GM10266 (cell line): ENCODE results near the gene PPP3CA.
"Not testable (repeated sequence)": the region's sequence is repeated elsewhere in the genome, so short reads cannot be mapped to it uniquely, and the experiment has no call there.

ENCODE experiments used
- DNase-seq: peaks from one replicate; pipeline ENCODE4 v3.0.0; 2012; ENCODE audit errors: extremely low spot score
- TF ChIP-seq, protein P1 (sequence below): IDR thresholded peaks from 2 replicates; pipeline ENCODE4 v1.5.1; 2012; ENCODE audit warnings: mild to moderate bottlenecking, low read depth; ENCODE audit not compliant: control insufficient read depth, insufficient read depth; ENCODE audit errors: missing control alignments

PPP3CA gene

GRCh38 chr4:101000496-101000895 is 346.8 kb downstream of the PPP3CA start:
- TF ChIP-seq, protein P1, sequence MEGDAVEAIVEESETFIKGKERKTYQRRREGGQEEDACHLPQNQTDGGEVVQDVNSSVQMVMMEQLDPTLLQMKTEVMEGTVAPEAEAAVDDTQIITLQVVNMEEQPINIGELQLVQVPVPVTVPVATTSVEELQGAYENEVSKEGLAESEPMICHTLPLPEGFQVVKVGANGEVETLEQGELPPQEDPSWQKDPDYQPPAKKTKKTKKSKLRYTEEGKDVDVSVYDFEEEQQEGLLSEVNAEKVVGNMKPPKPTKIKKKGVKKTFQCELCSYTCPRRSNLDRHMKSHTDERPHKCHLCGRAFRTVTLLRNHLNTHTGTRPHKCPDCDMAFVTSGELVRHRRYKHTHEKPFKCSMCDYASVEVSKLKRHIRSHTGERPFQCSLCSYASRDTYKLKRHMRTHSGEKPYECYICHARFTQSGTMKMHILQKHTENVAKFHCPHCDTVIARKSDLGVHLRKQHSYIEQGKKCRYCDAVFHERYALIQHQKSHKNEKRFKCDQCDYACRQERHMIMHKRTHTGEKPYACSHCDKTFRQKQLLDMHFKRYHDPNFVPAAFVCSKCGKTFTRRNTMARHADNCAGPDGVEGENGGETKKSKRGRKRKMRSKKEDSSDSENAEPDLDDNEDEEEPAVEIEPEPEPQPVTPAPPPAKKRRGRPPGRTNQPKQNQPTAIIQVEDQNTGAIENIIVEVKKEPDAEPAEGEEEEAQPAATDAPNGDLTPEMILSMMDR, result no peak
- no peak for DNase-seq

DNA sequence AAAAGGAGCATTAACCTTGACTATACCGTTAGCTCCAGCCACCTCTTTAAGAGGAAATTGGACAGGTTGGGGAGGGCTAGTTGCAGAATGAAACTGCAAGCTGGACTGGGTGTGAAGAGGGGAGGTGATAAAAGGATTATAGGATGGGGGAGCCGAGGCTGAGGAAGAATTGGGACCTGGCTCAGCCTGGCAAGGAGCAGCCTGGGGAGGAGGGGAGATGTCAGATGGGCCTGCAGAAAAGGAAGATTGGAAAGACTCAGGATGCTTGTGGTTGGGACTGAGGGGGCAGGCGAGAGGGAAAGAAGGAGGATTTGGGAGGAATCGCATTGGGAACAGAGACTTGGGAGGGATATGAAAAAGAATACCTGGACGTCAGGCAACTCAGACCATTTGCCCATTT is 351.7 kb downstream of the PPP3CA start:
- TF ChIP-seq, protein P1, result no peak
- no peak for DNase-seq

- DNase-seq, result not testable (repeated sequence)
Measured at GRCh38 chr4:100995002-100995401, 352.3 kb downstream of the PPP3CA start.

DNA sequence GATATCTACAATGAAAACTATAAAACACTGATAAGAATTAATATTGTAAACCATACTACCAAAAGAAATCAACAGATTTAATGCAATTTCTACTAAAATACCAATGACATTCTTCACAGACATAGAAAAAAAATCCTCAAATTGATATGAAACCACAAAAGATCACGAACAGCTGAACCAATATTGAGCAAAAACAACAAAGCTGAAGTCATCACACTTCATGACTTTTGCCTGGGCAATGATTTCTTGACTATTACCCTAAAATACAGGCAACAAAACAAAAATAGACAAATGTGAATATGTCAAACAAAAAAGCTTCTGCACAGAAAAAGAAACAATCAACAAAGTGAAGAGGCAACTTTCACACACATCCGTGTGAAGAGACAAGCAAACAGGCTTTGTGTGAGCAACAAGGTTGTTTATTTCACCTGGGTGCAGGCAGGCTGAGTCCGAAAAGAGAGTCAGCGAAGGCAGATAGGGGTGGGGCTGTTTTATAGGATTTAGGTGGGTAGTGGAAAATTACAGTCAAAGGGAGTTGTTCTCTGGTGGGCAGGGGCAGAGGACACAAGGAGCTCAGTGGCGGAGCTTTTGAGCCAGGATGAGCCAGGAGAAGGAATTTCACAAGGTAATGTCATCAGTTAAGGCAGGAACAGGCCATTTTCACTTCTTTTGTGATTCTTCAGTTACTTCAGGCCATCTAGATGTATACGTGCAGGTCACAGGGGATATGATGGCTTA is 355.8 kb downstream of the PPP3CA start:
- not testable (repeated sequence) for DNase-seq

- no peak for DNase-seq
- TF ChIP-seq, protein P1, result no peak
Measured at GRCh38 chr4:100989401-100989800, 357.9 kb downstream of the PPP3CA start.

GRCh38 chr4:100988876-100989275 is 358.4 kb downstream of the PPP3CA start:
- TF ChIP-seq, protein P1, result no peak
- no peak for DNase-seq

DNA sequence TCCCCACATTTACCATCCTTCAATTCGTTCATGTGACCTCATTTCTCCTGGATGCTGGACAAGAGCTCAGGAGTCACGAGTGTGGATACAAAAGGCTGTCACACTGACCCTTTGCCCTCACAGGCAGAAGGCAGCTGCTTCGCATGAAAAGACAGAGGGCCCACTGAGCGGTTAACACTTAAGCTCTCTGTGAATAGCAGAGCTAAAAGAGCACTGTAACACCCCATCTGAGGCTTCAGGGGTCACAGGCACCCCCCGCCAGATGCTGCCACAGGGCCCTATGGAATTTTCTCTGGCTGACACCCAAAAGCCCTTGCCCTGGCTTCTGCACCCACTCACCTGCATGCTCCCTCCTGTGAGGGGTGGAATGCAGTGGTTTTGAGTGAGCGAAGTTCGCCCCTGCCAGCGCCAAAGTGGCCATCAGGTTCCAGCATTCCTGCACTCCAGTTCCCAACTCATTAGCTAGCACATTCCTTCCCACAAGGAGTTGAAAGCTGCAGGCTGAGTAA is 360.9 kb downstream of the PPP3CA start:
- DNase-seq, result no peak
- TF ChIP-seq, protein P1, result no peak

DNA sequence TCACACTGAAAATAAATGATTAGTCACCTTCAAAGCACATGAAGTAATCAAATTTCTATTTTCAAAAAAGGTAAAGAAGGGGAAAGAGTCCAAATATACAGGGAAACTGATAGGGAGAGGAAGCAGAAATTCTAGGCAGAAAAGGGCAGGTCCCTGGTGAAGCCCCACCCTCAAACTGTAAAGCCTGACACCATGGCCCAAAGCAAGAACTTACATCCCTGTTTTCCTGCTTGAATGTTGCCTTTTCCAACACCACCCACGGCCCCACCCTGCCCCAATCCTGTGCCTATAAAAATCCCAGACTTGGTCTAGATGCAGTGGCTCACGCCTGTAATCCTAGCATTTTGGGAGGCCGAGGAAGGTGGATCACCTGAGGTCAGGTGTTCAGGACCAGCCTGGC is 361.8 kb downstream of the PPP3CA start:
- TF ChIP-seq, protein P1, result no peak
- no peak for DNase-seq
